Brain microvascular endothelial cell (primary cell): ENCODE data around the gene MARS1.
"Not testable (repeated sequence)": the region's sequence is repeated elsewhere in the genome, so short reads cannot be mapped to it uniquely, and the experiment has no call there.

Experiments used
- DNase-seq: peaks from one replicate; pipeline ENCODE4 v3.0.0-alpha.2; 2020
- H3K27ac ChIP-seq: fragments of 250-450 bp; sonication (Bioruptor Pico); 2 replicates; pipeline ENCODE4 v1.5.1; 2020; ENCODE audit warnings: mild to moderate bottlenecking, moderate library complexity
- H3K27me3 ChIP-seq: fragments of 250-450 bp; sonication (Bioruptor Pico); replicated peaks from 2 replicates; pipeline ENCODE4 v1.5.1; 2020; ENCODE audit warnings: mild to moderate bottlenecking
- H3K36me3 ChIP-seq: fragments of 250-450 bp; sonication (Bioruptor Pico); replicated peaks from 2 replicates; pipeline ENCODE4 v1.5.1; 2020; ENCODE audit warnings: mild to moderate bottlenecking
- H3K4me3 ChIP-seq: 2 replicates; pipeline ENCODE4 v1.5.1; 2011; ENCODE audit warnings: low read depth, mild to moderate bottlenecking, control low read depth, low read length, moderate library complexity
- CTCF ChIP-seq: IDR thresholded peaks from 2 replicates; pipeline ENCODE4 v1.5.1; 2011; ENCODE audit warnings: low read depth, mild to moderate bottlenecking, moderate library complexity, low read length, control low read depth, inconsistent platforms; ENCODE audit errors: missing control alignments
- in situ Hi-C: cut with HindIII; loops from 2 replicates; pipeline ENCODE4 v1.10.0; 2017; ENCODE audit warnings: low sequenced_read_pairs, low pct_ligation_motif_present

The MARS1 gene

GRCh38 chr12:57497223-57498131 lies 9.6 kb downstream of the MARS1 start:
- Histone ChIP-seq H3K36me3 (peaks cover 66% of the 10 kb centered on the region), H3K27ac (no peak overlapping the region), H3K4me3 (no peak overlapping the region), H3K27me3 (no peaks in the 10 kb centered on the region)
- no peak for DNase-seq
- in situ Hi-C loops: no loop called here
- no peak for TF ChIP-seq CTCF

- peaks cover 60% of the 10 kb centered on the region for H3K36me3 ChIP-seq
- H3K27ac ChIP-seq: no peak overlapping the region
- TF ChIP-seq CTCF: peak; percentile 37
- DNase-seq: no peak
- H3K27me3 ChIP-seq: no peaks in the 10 kb centered on the region
- no peak overlapping the region for H3K4me3 ChIP-seq
- in situ Hi-C loops: no loop called here
These were observed 10.2 kb downstream of the MARS1 start for GRCh38 chr12:57498132-57498502.

GRCh38 chr12:57498571-57498970 lies 10.7 kb downstream of the MARS1 start:
- Histone ChIP-seq H3K4me3 (no peak overlapping the region), H3K36me3 (peaks cover 64% of the 10 kb centered on the region), H3K27me3 (no peaks in the 10 kb centered on the region), H3K27ac (no peak overlapping the region)
- TF ChIP-seq CTCF: no peak
- DNase-seq: no peak
- in situ Hi-C loops: no loop called here

- TF ChIP-seq CTCF: no peak
- Histone ChIP-seq H3K27ac (no peak overlapping the region), H3K27me3 (no peaks in the 10 kb centered on the region), H3K4me3 (no peak overlapping the region), H3K36me3 (peaks cover 76% of the 10 kb centered on the region)
- DNase-seq: no peak
- in situ Hi-C loops: no loop called here
These were observed 12.3 kb downstream of the MARS1 start for GRCh38 chr12:57500213-57500612.

- H3K4me3 ChIP-seq, H3K27ac ChIP-seq, DNase-seq, in situ Hi-C loops, H3K27me3 ChIP-seq: not testable (repeated sequence)
- H3K36me3 ChIP-seq: peaks cover 73% of the 10 kb centered on the region
These were observed 14.6 kb downstream of the MARS1 start for GRCh38 chr12:57502311-57502969.

GRCh38 chr12:57506541-57506940 lies 18.7 kb downstream of the MARS1 start:
- H3K36me3 ChIP-seq: peaks cover 58% of the 10 kb centered on the region
- H3K4me3 ChIP-seq, in situ Hi-C loops, DNase-seq, H3K27me3 ChIP-seq, H3K27ac ChIP-seq: not testable (repeated sequence)

GRCh38 chr12:57507796-57508195 lies 19.9 kb downstream of the MARS1 start:
- H3K4me3 ChIP-seq, DNase-seq, H3K27ac ChIP-seq, in situ Hi-C loops, H3K27me3 ChIP-seq: not testable (repeated sequence)
- H3K36me3 ChIP-seq: peaks cover 62% of the 10 kb centered on the region
